WTC11 (cell line): ENCODE results near the gene MTHFD1L. TPM values are rescaled to one million over a fixed set of nuclear protein-coding genes. Genes with fewer than 3 reads are reported as not detected.

Experiments
- ATAC-seq: fragments of 200-7000 bp; cut with Tn5 transposase; 2 replicates; pipeline ENCODE4 v1.10.0; 2021; ENCODE audit warnings: mild to moderate bottlenecking, moderate library complexity
- CTCF ChIA-PET: fragments of 300-600 bp; sonication (Branson Sonifier 250); formaldehyde crosslinking; loops from one replicate; lab custom pipeline; 2021; ENCODE audit warnings: antibody characterized with exemption; lab: Charles Lee
- POLR2A ChIA-PET: fragments of 350-600 bp; sonication (Branson Sonifier 250); formaldehyde crosslinking; loops from one replicate; lab custom pipeline; 2021; ENCODE audit warnings: antibody characterized with exemption; lab: Charles Lee
- DNase-seq: peaks from one replicate; pipeline ENCODE4 v3.0.0; 2021; ENCODE audit warnings: low spot score
- H3K27ac Mint-ChIP-seq: 2 replicates; pipeline ENCODE4 v1.8.0; 2021; ENCODE audit warnings: mixed read lengths
- H3K27me3 Mint-ChIP-seq: 2 replicates; pipeline ENCODE4 v1.8.0; 2021; ENCODE audit warnings: low read depth, mild to moderate bottlenecking, moderate library complexity, mixed read lengths
- H3K36me3 Mint-ChIP-seq: 2 replicates; pipeline ENCODE4 v1.8.0; 2021; ENCODE audit warnings: mixed read lengths
- H3K4me1 Mint-ChIP-seq: 2 replicates; pipeline ENCODE4 v1.8.0; 2022; ENCODE audit warnings: mixed read lengths
- H3K4me3 Mint-ChIP-seq: 2 replicates; pipeline ENCODE4 v1.8.0; 2021; ENCODE audit warnings: mild to moderate bottlenecking, moderate library complexity, mixed read lengths
- H3K9me3 Mint-ChIP-seq: 2 replicates; pipeline ENCODE4 v1.8.0; 2021; ENCODE audit warnings: mixed read lengths
- AFF4 ChIP-seq: sonication (generic); formaldehyde crosslinking; IDR thresholded peaks from 2 replicates; pipeline ENCODE4 v1.8.1; 2023; ENCODE audit warnings: mild to moderate bottlenecking, missing genetic modification reagents, borderline replicate concordance
- ARID4B ChIP-seq: sonication (generic); formaldehyde crosslinking; IDR thresholded peaks from 2 replicates; pipeline ENCODE4 v1.8.0; 2023; ENCODE audit warnings: missing genetic modification reagents, mild to moderate bottlenecking, borderline replicate concordance
- E2F4 ChIP-seq: sonication (generic); formaldehyde crosslinking; IDR thresholded peaks from 2 replicates; pipeline ENCODE4 v1.8.1; 2022; ENCODE audit warnings: low read depth, mild to moderate bottlenecking, moderate library complexity, missing genetic modification reagents, borderline replicate concordance
- E2F5 ChIP-seq: sonication (generic); formaldehyde crosslinking; IDR thresholded peaks from 2 replicates; pipeline ENCODE4 v1.8.1; 2022; ENCODE audit warnings: mild to moderate bottlenecking, moderate library complexity, missing genetic modification reagents
- KAT7 ChIP-seq: sonication (generic); formaldehyde crosslinking; IDR thresholded peaks from 2 replicates; pipeline ENCODE4 v1.8.1; 2023; ENCODE audit warnings: missing genetic modification reagents, mild to moderate bottlenecking, borderline replicate concordance
- NR3C1 ChIP-seq: sonication (generic); formaldehyde crosslinking; conservative IDR thresholded peaks from 2 replicates; pipeline ENCODE4 v1.8.1; 2023; ENCODE audit warnings: low read depth, mild to moderate bottlenecking, missing genetic modification reagents
- RELA ChIP-seq: sonication (generic); formaldehyde crosslinking; IDR thresholded peaks from 2 replicates; pipeline ENCODE4 v1.8.1; 2022; ENCODE audit warnings: missing genetic modification reagents, mild to moderate bottlenecking, borderline replicate concordance
- RORB ChIP-seq: fragments of 250-450 bp; sonication (Bioruptor Pico); IDR thresholded peaks from 2 replicates; pipeline ENCODE4 v1.9.0; 2021; ENCODE audit warnings: mild to moderate bottlenecking
- SMAD3 ChIP-seq: sonication (generic); formaldehyde crosslinking; IDR thresholded peaks from 2 replicates; pipeline ENCODE4 v1.8.0; 2022; ENCODE audit warnings: missing genetic modification reagents, mild to moderate bottlenecking, borderline replicate concordance
- SOX15 ChIP-seq: fragments of 250-450 bp; sonication (Bioruptor Pico); IDR thresholded peaks from 2 replicates; pipeline ENCODE4 v1.9.0; 2021; ENCODE audit warnings: mild to moderate bottlenecking
- SP1 ChIP-seq: sonication (generic); formaldehyde crosslinking; conservative IDR thresholded peaks from 2 replicates; pipeline ENCODE4 v1.8.1; 2022; ENCODE audit warnings: missing genetic modification reagents
- STAT6 ChIP-seq: sonication (generic); formaldehyde crosslinking; conservative IDR thresholded peaks from 2 replicates; pipeline ENCODE4 v1.8.1; 2023; ENCODE audit warnings: mild to moderate bottlenecking, low read depth, missing genetic modification reagents, moderate library complexity
- ZNF281 ChIP-seq: sonication (generic); formaldehyde crosslinking; IDR thresholded peaks from 2 replicates; pipeline ENCODE4 v1.8.0; 2023; ENCODE audit warnings: mild to moderate bottlenecking, missing genetic modification reagents
- ZNF317 ChIP-seq: sonication (generic); formaldehyde crosslinking; IDR thresholded peaks from 2 replicates; pipeline ENCODE4 v1.8.1; 2023; ENCODE audit warnings: low read depth, mild to moderate bottlenecking, moderate library complexity, missing genetic modification reagents, borderline replicate concordance
- ZNF512 ChIP-seq: sonication (generic); formaldehyde crosslinking; IDR thresholded peaks from 2 replicates; pipeline ENCODE4 v1.8.1; 2022; ENCODE audit warnings: missing genetic modification reagents, borderline replicate concordance
- ZNF671 ChIP-seq: fragments of 250-450 bp; sonication (Bioruptor Pico); IDR thresholded peaks from 2 replicates; pipeline ENCODE4 v1.8.0; 2021; ENCODE audit warnings: mild to moderate bottlenecking
- total RNA-seq: library from RNA; stranded (reverse); gene quantifications from 3 replicates; pipeline ENCODE4 v1.2.3, GENCODE V29; 2021

The MTHFD1L gene
- total RNA-seq, 1 experiment from 2014 or later: 104 TPM

GRCh38 chr6:151108548-151108947 is 243.0 kb downstream of the MTHFD1L start:
- no peaks in the 10 kb centered on the region for H3K9me3 Mint-ChIP-seq
- POLR2A ChIA-PET: interaction anchor here (0.6 to 0.9 kb wide), 2 partner anchors 35 to 141 kb away, joined by 3 read pairs; no protein-coding TSS in a partner anchor
- ATAC-seq: peak; percentile 25; the same call in 1 of the 2 replicates
- TF ChIP-seq ARID4B (CRISPR knock-in tag): no peak
- no peak for TF ChIP-seq ZNF671 (CRISPR knock-in tag)
- TF ChIP-seq ZNF317 (CRISPR knock-in tag): no peak
- no peak for TF ChIP-seq NR3C1 (CRISPR knock-in tag)
- no peak for TF ChIP-seq STAT6 (CRISPR knock-in tag)
- no peak for TF ChIP-seq E2F5 (CRISPR knock-in tag)
- TF ChIP-seq ZNF281 (CRISPR knock-in tag): no peak
- TF ChIP-seq ZNF512 (CRISPR knock-in tag): no peak
- no peak for TF ChIP-seq SOX15
- no peak for TF ChIP-seq KAT7 (CRISPR knock-in tag)
- TF ChIP-seq SMAD3 (CRISPR knock-in tag): no peak
- TF ChIP-seq SP1 (CRISPR knock-in tag): no peak
- no peak for TF ChIP-seq E2F4
- no peak for TF ChIP-seq AFF4
- no peak for TF ChIP-seq RORB (CRISPR knock-in tag)
- TF ChIP-seq RELA: no peak

More at GRCh38 chr6:151108548-151108947, 243.0 kb downstream of the MTHFD1L start:
- H3K4me3 Mint-ChIP-seq: no peak overlapping the region
- peaks cover 17% of the 10 kb centered on the region for H3K4me1 Mint-ChIP-seq
- peaks cover 3% of the 10 kb centered on the region; the same call in 1 of the 2 replicates for H3K36me3 Mint-ChIP-seq
- CTCF ChIA-PET: interaction anchor here (0.6 to 1.8 kb wide), 5 partner anchors 94 to 296 kb away, joined by 3 to 7 read pairs (median 4); no protein-coding TSS in a partner anchor
- DNase-seq: no peak
- H3K27ac Mint-ChIP-seq: 0 out of 2 replicates have a peak overlapping the region, but pooled peaks have one; percentile 6
- H3K27me3 Mint-ChIP-seq: no peaks in the 10 kb centered on the region
